Kidney (tissue), 14 donors: ENCODE data around the gene TGFBR3. TPM values are rescaled to one million over a fixed set of nuclear protein-coding genes. Genes with fewer than 3 reads are reported as not detected.
A peak's percentile ranks its signal among the peaks of the same experiment; 100 is the strongest.

Experiments used
- DNase-seq, 5 donors: peaks; one replicate each; pipeline ENCODE4 v3.0.0-alpha.2; 2013 to 2020
- FAIRE-seq: peaks from 2 replicates; lab custom pipeline; 2012; peaks lifted over from hg19 to GRCh38; lab: Jason Lieb, UNC
- H3K27ac ChIP-seq, 2 donors: one replicate each; pipeline ENCODE4 v1.7.0; 2013; ENCODE audit warnings: low read depth in 2 of 2, low read length in 2 of 2, inconsistent platforms in 1 of 2
- H3K27me3 ChIP-seq: one replicate; pipeline ENCODE4 v1.7.1; 2013; ENCODE audit warnings: low read length, inconsistent platforms; ENCODE audit not compliant: control insufficient read depth, insufficient read depth
- H3K36me3 ChIP-seq, 3 donors: one replicate each; pipeline versions ENCODE4 v1.7.0 to v1.7.1; 2013; ENCODE audit warnings: low read length in 3 of 3, control low read depth in 1 of 3, inconsistent platforms in 1 of 3; ENCODE audit not compliant: insufficient read depth in 3 of 3, control insufficient read depth in 2 of 3
- H3K4me1 ChIP-seq, 3 donors: one replicate each; pipeline versions ENCODE4 v1.7.0 to v1.7.1; 2013; ENCODE audit warnings: low read length in 3 of 3, inconsistent platforms in 1 of 3, low read depth in 1 of 3; ENCODE audit not compliant: control insufficient read depth in 2 of 3, insufficient read depth in 2 of 3
- H3K4me3 ChIP-seq, 3 donors: one replicate each; pipeline versions ENCODE4 v1.7.0 to v1.8.1; 2013; ENCODE audit warnings: low read length in 3 of 3, control low read depth in 1 of 3, inconsistent platforms in 1 of 3
- H3K9ac ChIP-seq, 3 donors: one replicate each; pipeline versions ENCODE4 v1.7.0 to v1.7.1; 2013; ENCODE audit warnings: low read length in 3 of 3, control low read depth in 1 of 3, inconsistent platforms in 1 of 3
- H3K9me3 ChIP-seq, 3 donors: one replicate each; pipeline versions ENCODE4 v1.7.0 to v1.7.1; 2013; ENCODE audit warnings: low read length in 3 of 3, control low read depth in 1 of 3, inconsistent platforms in 1 of 3; ENCODE audit not compliant: control insufficient read depth in 2 of 3, insufficient read depth in 1 of 3
- intact Hi-C: fragments of 100-400 bp; cut with DNase I; formaldehyde crosslinking; loops from one replicate; pipeline ENCODE4 v1.11.1; 2022
- polyA plus RNA-seq: library from polyadenylated mRNA; stranded (reverse); fragments of 350-450 nt; fragmentation: Illumina TruSeq; extraction: RNeasy Lipid Tissue Mini Kit (QIAGEN cat#74804); gene quantifications from one replicate; pipeline ENCODE4 v1.2.3, GENCODE V29; 2014; ENCODE audit warnings: low read depth, low replicate concordance; ENCODE audit not compliant: insufficient read depth
- total RNA-seq: library from RNA; stranded (reverse); fragmentation: NEBNext Ultra II Directional; extraction: Animal tissue kit (Norgen Biotek cat#: 25700); gene quantifications from one replicate; pipeline ENCODE4 v1.2.1, GENCODE V29; 2021
- TF ChIP-seq, protein P1 (sequence below): IDR thresholded peaks from 3 replicates; pipeline ENCODE4 v1.5.1; 2012; ENCODE audit warnings: mild to moderate bottlenecking, moderate library complexity, borderline replicate concordance; ENCODE audit not compliant: insufficient read depth; ENCODE audit errors: extremely low read depth
- donor health status: control.
- donor health status: control.
- donor health status: control.
- donor health status: control.
- donor health status: control.
- donor health status: DM: yes; HTN: yes; CAD: no.
- donor health status: Normal renal cell carcinoma (clear cell type).

Gene TGFBR3
- total and polyA plus RNA-seq, 2 donors from 2014 or later, result 15.8 to 57.9 TPM

DNA sequence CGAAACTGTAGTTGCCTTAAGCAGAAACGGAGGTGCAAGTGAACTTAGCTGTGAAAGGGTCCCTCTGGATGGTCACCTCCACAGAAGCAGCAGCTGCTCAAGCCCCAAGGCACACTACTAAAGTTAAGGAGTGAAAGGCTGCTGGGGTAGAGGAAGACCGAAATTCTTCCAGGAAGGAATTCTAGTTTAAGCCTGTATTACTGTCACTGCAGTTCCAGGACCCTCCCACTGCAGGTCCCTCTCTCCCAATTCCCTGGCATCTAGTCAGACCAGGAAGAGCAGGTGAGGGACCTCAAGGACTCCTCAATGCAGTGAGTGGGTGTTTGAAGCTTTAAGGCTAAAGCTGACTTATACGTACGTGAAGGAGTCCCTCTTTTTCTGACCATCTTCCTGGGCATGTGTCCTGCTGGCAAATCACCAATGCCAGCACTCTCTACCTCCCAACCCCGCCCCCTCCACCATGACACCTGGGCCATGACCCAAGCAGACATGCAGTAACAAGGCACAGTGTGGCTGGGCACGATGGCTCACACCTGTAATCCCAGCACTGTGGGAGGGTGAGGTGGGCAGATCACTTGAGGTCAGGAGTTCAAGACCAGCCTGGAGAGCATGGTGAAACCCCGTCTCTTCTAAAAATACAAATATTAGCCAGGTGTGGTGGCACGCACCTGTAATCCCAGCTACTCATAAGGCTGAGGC lies 57.2 kb downstream of the TGFBR3 start:
- DNase-seq, result no peak
- no peak for FAIRE-seq
- Histone ChIP-seq H3K9me3 (no peaks in the 10 kb centered on the region), H3K9ac (peak overlapping the region in 1 of 3 donors; percentile 43), H3K4me3 (peak overlapping the region in 2 of 3 donors; percentile 12 to 40), H3K27me3 (no peaks in the 10 kb centered on the region), H3K27ac (peak overlapping the region; percentile 73 to 85), H3K4me1 (peaks cover 4 to 51% (median 22%) of the 10 kb centered on the region in 3 donors), H3K36me3 (no peaks in the 10 kb centered on the region)
- intact Hi-C loops, result no loop called here
- TF ChIP-seq, protein P1, sequence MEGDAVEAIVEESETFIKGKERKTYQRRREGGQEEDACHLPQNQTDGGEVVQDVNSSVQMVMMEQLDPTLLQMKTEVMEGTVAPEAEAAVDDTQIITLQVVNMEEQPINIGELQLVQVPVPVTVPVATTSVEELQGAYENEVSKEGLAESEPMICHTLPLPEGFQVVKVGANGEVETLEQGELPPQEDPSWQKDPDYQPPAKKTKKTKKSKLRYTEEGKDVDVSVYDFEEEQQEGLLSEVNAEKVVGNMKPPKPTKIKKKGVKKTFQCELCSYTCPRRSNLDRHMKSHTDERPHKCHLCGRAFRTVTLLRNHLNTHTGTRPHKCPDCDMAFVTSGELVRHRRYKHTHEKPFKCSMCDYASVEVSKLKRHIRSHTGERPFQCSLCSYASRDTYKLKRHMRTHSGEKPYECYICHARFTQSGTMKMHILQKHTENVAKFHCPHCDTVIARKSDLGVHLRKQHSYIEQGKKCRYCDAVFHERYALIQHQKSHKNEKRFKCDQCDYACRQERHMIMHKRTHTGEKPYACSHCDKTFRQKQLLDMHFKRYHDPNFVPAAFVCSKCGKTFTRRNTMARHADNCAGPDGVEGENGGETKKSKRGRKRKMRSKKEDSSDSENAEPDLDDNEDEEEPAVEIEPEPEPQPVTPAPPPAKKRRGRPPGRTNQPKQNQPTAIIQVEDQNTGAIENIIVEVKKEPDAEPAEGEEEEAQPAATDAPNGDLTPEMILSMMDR, result no peak

DNA sequence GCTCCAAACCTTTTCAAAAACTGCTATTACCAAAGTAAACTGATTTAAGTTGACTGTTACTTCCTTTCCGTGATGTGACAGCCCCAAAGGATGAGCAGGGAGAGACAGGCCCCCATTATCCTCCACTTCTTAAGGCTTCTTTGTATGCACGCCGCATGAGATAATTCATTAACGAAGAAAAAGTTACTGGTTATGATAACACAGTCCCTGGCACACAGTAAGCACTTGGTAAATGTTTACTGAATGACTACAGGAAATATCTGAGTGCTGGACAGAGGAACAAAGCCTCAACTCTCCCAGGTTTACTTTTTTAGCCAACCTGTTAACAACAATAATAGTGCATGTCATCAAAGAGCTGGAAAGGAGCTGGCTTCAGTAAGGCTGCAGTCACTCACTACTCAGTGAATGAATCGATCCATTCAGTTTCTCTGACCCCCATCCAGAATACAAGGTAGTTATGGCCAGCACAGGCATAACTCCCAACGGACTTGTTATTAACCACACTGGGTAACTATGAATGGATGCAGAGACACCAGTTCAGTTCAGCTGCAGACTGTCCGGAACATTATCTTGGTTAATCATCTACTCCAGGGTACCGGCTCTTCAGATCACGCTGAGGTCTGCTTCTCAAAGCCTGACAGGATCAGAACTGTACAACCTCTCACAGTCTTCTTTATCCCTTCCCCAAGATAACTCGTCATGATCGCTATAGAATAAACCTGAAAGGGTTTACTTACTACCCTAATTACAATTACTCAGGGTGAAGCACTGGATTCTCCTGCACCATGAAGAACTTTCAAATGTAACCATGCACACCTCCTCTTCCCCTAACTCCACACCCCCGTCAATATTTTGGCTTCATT lies 58.3 kb downstream of the TGFBR3 start:
- Histone ChIP-seq H3K9ac (peak overlapping the region in 1 of 3 donors; percentile 43), H3K36me3 (no peaks in the 10 kb centered on the region), H3K4me3 (peak overlapping the region in 2 of 3 donors; percentile 20 to 40), H3K4me1 (peaks cover 4 to 51% (median 22%) of the 10 kb centered on the region in 3 donors), H3K27me3 (no peaks in the 10 kb centered on the region), H3K9me3 (no peaks in the 10 kb centered on the region), H3K27ac (peak overlapping the region; percentile 73 to 85)
- intact Hi-C loops, result no loop called here
- FAIRE-seq (no peak), DNase-seq (peak in 3 of 5 donors; percentile 36 to 73 (median 69))
- TF ChIP-seq, protein P1, result no peak

DNA sequence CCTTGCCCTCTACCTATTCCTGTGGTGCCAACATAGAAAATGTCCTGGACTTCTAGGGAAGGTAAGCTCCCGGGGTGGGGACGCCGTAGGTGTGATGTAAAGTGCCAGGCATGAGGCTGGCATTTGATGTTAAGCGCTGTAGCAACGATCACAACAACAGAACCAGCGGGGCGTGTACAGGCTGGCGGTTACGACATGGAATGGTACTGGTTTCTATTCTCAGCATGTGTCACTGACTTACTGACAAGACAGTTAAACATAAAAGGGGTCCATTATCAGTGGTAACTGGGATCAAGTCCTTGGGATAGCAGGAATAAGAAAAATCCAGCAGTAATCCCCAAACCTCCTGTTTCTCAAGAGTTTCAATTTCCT lies 58.9 kb downstream of the TGFBR3 start:
- Histone ChIP-seq H3K9me3 (no peaks in the 10 kb centered on the region), H3K9ac (peak overlapping the region in 1 of 3 donors; percentile 41), H3K27me3 (no peaks in the 10 kb centered on the region), H3K4me3 (peak overlapping the region in 1 of 3 donors; percentile 17), H3K36me3 (no peaks in the 10 kb centered on the region), H3K27ac (peak overlapping the region; percentile 73 to 84), H3K4me1 (peaks cover 4 to 51% (median 22%) of the 10 kb centered on the region in 3 donors)
- TF ChIP-seq, protein P1, result no peak
- intact Hi-C loops, result no loop called here
- FAIRE-seq (no peak), DNase-seq (peak; percentile 55 to 84 (median 65))
